Measurements from ENCODE around the gene POLL. TPM values are rescaled to one million over a fixed set of nuclear protein-coding genes. Genes with fewer than 3 reads are reported as not detected.

Gene POLL
- total and polyA plus RNA-seq, 3 donors from 2014 or later: 50.3 to 93.1 (median 53.5) TPM

DNA sequence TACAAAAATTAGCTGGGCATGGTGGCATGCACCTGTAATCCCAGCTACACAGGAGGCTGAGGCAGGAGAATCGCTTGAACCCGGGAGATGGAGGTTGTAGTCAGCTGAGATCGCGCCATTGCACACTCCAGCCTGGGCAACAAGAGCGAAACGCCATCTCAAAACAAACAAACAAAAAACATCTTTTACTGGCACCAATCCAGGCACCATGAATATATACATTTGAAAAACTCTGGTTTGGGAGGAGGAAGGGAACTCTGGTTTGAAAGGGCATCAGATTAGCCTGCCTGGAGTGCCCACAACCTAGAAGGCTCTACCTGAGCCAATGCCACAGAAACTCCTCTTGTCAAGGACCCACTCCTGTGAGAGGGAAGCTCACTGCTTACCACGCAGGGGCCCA, 15.9 kb downstream of the POLL start:
- 87 to 95% methylated on average over 7 of the region's 7 CpGs for WGBS, 2 donors
- intact Hi-C loops (cut with DNase I; ENCODE audit: low total_unique reads): no loop called here

GRCh38 chr10:101571271-101571925, 16.7 kb downstream of the POLL start:
- Histone ChIP-seq H3K4me1 (peaks cover 21% of the 10 kb centered on the region), H3K36me3 (ENCODE audit: low read depth, missing control alignments) (no peaks in the 10 kb centered on the region), H3K27me3 (no peaks in the 10 kb centered on the region), H3K27ac (no peak overlapping the region), H3K4me3 (no peak overlapping the region), H3K9me3 (no peaks in the 10 kb centered on the region)
- 54 to 73% methylated on average over 5 to 8 of the region's 8 CpGs for whole genome bisulfite sequencing, 2 donors
- TF ChIP-seq POLR2A (IDR thresholded peaks at IDR 0.05) (no peak), CTCF (IDR thresholded peaks at IDR 0.05) (no peak)
- intact Hi-C loops (cut with DNase I; ENCODE audit: low total_unique reads): no loop called here
- DNase-seq: no peak

More for the DNA sequence above, 15.9 kb downstream of the POLL start:
- Histone ChIP-seq H3K9me3 (no peaks in the 10 kb centered on the region), H3K27me3 (no peaks in the 10 kb centered on the region), H3K36me3 (ENCODE audit: low read depth, missing control alignments) (no peaks in the 10 kb centered on the region), H3K4me3 (no peak overlapping the region), H3K27ac (no peak overlapping the region), H3K4me1 (peaks cover 18% of the 10 kb centered on the region)
- no peak for DNase-seq
- TF ChIP-seq CTCF (IDR thresholded peaks at IDR 0.05) (no peak), POLR2A (IDR thresholded peaks at IDR 0.05) (no peak)

- intact Hi-C loops (cut with DNase I; ENCODE audit: low total_unique reads): no loop called here
- peak overlapping the region in 1 of 2 donors; percentile 31 for H3K27ac ChIP-seq
- no peak for TF ChIP-seq POLR2A (IDR thresholded peaks at IDR 0.05)
- no peak for TF ChIP-seq CTCF (IDR thresholded peaks at IDR 0.05)
Observed at GRCh38 chr10:101570428-101571270, 17.4 kb downstream of the POLL start.

DNA sequence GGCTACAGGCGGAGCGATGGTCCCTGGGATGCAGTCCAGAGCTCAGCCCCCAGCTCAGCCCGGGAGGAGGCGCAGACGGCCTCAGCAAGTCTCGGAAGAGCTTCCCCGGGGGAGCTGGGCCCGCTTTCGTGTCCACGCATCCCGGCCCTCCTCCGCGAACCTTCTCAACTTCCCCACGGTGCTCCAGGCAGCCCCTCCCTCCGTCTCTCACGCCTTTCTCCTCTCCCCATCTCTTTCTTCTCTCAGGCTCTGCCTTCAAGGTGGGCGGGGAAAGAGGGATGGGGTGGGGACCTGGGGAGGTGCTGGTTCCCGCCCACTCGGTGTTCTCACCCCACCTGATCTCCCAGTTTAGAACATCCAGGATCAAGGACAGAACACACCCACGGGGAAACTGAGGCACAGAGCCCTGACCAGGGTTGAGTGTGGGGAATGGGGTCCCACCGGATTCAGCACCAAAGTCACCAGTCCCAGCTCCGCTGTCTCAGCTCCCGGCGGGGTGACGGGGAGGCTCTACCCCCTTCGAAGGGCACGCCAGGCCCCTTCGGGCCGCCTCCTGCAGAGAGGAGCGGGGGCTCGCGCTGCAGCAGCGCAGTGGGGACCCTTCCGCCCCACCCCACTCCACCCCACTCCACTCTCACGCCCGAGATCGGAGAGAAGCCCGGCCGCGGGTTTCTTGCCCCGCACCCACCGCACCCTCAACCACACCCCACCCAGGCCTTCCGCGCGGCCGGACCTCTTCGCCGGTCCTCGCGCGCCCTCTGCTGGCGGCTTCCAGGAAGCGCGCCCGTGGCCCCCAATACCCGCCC, 18.2 kb downstream of the POLL start:
- H3K27ac ChIP-seq: peak overlapping the region in 1 of 2 donors; percentile 31
- H3K9me3 ChIP-seq: no peaks in the 10 kb centered on the region
- TF ChIP-seq CTCF (IDR thresholded peaks at IDR 0.05): peak; percentile 70 to 95 (median 73)
- TF ChIP-seq POLR2A (IDR thresholded peaks at IDR 0.05): no peak
- no peaks in the 10 kb centered on the region for H3K27me3 ChIP-seq
- DNase-seq: peak; percentile 92
- peak overlapping the region; percentile 52 to 62 for H3K4me3 ChIP-seq
- no peaks in the 10 kb centered on the region for H3K36me3 ChIP-seq (ENCODE audit: low read depth, missing control alignments)
- intact Hi-C loops (cut with DNase I; ENCODE audit: low total_unique reads): loop anchor here (5.0 kb wide), 1 partner anchor 353 kb away; no protein-coding TSS in a partner anchor
- WGBS, 2 donors: 0 to 1% methylated on average over 22 to 56 of the region's 56 CpGs
- H3K4me1 ChIP-seq: peaks cover 22% of the 10 kb centered on the region

More at GRCh38 chr10:101570428-101571270, 17.4 kb downstream of the POLL start:
- DNase-seq: peak; percentile 38
- WGBS, 2 donors: 4 to 5% methylated on average over 18 to 36 of the region's 37 CpGs
- Histone ChIP-seq H3K36me3 (ENCODE audit: low read depth, missing control alignments) (no peaks in the 10 kb centered on the region), H3K4me3 (peak overlapping the region; percentile 52 to 62), H3K9me3 (no peaks in the 10 kb centered on the region), H3K27me3 (no peaks in the 10 kb centered on the region), H3K4me1 (peaks cover 22% of the 10 kb centered on the region)

Measured in testis (tissue), 3 donors.